Epithelial cell of esophagus (primary cell): ENCODE data around the gene PAX7.

Experiments used
- DNase-seq: peaks from one replicate; pipeline ENCODE4 v3.0.0; 2010; ENCODE audit warnings: low read depth
- H3K4me3 ChIP-seq: 2 replicates; pipeline ENCODE4 v1.5.1; 2011; ENCODE audit warnings: mild to moderate bottlenecking, low read length, control low read depth
- TF ChIP-seq, protein P1 (sequence below): IDR thresholded peaks from 2 replicates; pipeline ENCODE4 v1.5.1; 2011; ENCODE audit warnings: low read depth, mild to moderate bottlenecking, low read length, control low read depth, inconsistent platforms; ENCODE audit not compliant: insufficient read depth; ENCODE audit errors: missing control alignments

PAX7 gene

GRCh38 chr1:18637962-18638834 lies 7.6 kb downstream of the PAX7 start:
- H3K4me3 ChIP-seq = no peak overlapping the region
- TF ChIP-seq, protein P1, sequence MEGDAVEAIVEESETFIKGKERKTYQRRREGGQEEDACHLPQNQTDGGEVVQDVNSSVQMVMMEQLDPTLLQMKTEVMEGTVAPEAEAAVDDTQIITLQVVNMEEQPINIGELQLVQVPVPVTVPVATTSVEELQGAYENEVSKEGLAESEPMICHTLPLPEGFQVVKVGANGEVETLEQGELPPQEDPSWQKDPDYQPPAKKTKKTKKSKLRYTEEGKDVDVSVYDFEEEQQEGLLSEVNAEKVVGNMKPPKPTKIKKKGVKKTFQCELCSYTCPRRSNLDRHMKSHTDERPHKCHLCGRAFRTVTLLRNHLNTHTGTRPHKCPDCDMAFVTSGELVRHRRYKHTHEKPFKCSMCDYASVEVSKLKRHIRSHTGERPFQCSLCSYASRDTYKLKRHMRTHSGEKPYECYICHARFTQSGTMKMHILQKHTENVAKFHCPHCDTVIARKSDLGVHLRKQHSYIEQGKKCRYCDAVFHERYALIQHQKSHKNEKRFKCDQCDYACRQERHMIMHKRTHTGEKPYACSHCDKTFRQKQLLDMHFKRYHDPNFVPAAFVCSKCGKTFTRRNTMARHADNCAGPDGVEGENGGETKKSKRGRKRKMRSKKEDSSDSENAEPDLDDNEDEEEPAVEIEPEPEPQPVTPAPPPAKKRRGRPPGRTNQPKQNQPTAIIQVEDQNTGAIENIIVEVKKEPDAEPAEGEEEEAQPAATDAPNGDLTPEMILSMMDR = no peak
- no peak for DNase-seq

- H3K4me3 ChIP-seq = no peak overlapping the region
- TF ChIP-seq, protein P1 = no peak
- no peak for DNase-seq
Observed at GRCh38 chr1:18638835-18639364, 8.3 kb downstream of the PAX7 start.

DNA sequence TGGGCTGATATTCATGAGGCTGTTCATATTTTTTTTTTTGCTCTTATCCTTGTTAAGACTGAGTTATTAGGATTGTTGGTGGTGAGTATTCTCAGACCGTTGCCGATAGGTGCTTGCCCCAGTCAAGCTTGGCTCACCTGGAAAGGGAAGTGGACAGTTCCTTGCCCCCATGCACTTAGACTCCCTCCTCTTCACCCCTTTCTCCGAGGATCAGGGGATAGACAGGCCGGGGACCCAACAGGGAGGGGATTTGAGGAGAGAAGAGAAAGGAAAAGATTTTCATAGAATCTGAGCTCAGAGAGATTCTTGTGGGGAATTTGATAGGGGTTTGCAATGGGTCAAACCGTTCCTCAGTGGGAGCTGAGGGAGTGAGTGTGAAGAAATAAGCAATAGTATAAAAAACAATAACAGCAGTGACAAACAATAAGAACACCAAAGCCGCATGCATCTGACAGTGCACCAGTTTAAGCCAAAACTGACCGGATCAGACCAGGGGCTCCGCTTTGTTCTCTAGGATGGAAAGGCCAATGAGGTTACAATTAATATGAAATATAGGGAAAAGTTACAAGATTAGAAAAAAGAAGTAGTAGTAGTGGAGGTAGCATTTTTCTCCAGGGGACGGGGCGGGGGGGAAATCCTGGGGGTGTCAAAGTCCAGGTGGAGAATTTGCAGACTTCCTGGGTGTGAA lies 8.9 kb downstream of the PAX7 start:
- no peak overlapping the region for H3K4me3 ChIP-seq
- TF ChIP-seq, protein P1 = no peak
- DNase-seq = no peak

- H3K4me3 ChIP-seq = no peak overlapping the region
- TF ChIP-seq, protein P1 = no peak
- no peak for DNase-seq
Observed at GRCh38 chr1:18640228-18641004, 9.8 kb downstream of the PAX7 start.

GRCh38 chr1:18641005-18641941 lies 10.6 kb downstream of the PAX7 start:
- no peak for DNase-seq
- H3K4me3 ChIP-seq = no peak overlapping the region
- TF ChIP-seq, protein P1 = no peak
